Stomach (tissue), 4 donors: Measurements from ENCODE around the gene EXOC3L2.

Source experiments
- CTCF ChIP-seq, 7 experiments: fragments of 450-650 bp in 4 of 7; fragments of 200-600 bp in 3 of 7; sonication (generic) in 3 of 7; IDR thresholded peaks; one replicate each; pipeline ENCODE4 v1.5.1; 2016 to 2019; ENCODE audit warnings: antibody characterized with exemption in 7 of 7, control low read depth in 2 of 7, mild to moderate bottlenecking in 1 of 7
- POLR2A ChIP-seq, 4 donors: fragments of 450-650 bp; IDR thresholded peaks; one replicate each; pipeline ENCODE4 v1.6.1; 2016; ENCODE audit warnings: antibody characterized with exemption in 4 of 4, control low read depth in 2 of 4, mild to moderate bottlenecking in 1 of 4, moderate library complexity in 1 of 4
- POLR2AphosphoS5 ChIP-seq, 3 donors: sonication (generic); formaldehyde crosslinking; IDR thresholded peaks; one replicate each; pipeline ENCODE4 v1.6.1; 2016; ENCODE audit warnings: antibody characterized with exemption in 3 of 3

- TF ChIP-seq POLR2AphosphoS5 (IDR thresholded peaks at IDR 0.05) (no peak), CTCF (IDR thresholded peaks at IDR 0.05) (no peak), POLR2A (IDR thresholded peaks at IDR 0.05) (no peak)
These were observed 65.3 kb downstream of the EXOC3L2 start for GRCh38 chr19:45179892-45180370.
